ENCODE data around the gene LCE1F.

- no peak for TF ChIP-seq REST (IDR thresholded peaks at IDR 0.05; ENCODE audit: insufficient read depth in 1 of 2, low read depth in 2 of 2, low read length in 2 of 2)
- TF ChIP-seq POLR2AphosphoS5 (IDR thresholded peaks at IDR 0.05; ENCODE audit: low read depth, low read length) = no peak
- no peak for TF ChIP-seq TAF1 (IDR thresholded peaks at IDR 0.05; ENCODE audit: borderline replicate concordance, insufficient read depth, low read length)
Observed at GRCh38 chr1:152823294-152823693, 48.4 kb downstream of the LCE1F start.
